HG03354 (cell line): ENCODE data around the gene MVB12A.

Source experiments
- ATAC-seq: cut with Tn5 transposase; IDR thresholded peaks from one replicate; pipeline ENCODE4 v1.9.1; 2021; ENCODE audit warnings: mild to moderate bottlenecking; ENCODE audit not compliant: unreplicated experiment, poor library complexity, severe bottlenecking

MVB12A gene

GRCh38 chr19:17419621-17420474 lies at the start of gene MVB12A:
MVB12A (plus strand) TSS chr19:17420047; CDS start chr19:17420136, 89 bp downstream.
- peak; percentile 93 for ATAC-seq

GRCh38 chr19:17376935-17377600 lies 42.8 kb upstream of the MVB12A start, which contains the start of gene PLVAP:
PLVAP (minus strand) TSS chr19:17377342; CDS start chr19:17377288, 54 bp downstream.
- no peak for ATAC-seq

DNA sequence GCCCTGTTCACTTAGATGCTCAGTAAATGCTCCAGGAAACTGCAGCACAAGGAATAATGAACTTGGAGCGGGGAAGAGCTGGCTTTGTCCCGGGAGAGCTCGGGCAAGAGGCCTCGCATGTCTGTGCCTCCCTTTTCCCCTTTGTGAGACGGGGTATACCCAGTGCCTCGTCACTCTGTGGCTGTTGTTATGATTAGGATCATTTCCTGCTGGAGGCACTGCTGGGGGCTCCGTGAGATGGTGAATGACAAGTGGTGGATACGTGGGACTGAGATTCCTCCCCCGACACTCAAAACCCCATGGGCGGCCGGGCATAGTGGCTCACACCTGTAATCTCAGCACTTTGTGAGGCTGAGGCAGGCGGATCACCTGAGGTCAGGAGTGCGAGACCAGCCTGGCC lies 41.6 kb upstream of the MVB12A start:
- no peak for ATAC-seq

DNA sequence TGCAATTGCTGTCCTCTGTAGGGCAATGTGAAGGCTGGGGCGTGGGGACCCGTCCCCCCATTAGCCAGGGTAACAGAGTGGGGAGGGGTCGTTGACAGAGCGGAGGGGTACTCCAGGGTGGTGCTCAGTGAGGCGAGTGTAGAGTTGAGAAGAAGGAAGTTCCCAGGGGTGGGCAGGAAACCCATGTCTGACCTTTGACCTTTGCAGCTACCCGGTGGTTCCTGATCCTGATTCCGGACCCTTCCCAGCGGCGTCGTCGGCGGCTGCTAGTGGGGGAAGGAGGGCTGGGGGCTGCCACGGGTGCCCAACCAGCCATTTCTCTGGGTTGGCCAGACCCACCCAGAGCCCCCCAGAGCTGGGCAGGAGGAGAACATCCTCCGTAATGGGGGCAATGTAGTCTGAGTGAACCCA lies 40.6 kb upstream of the MVB12A start:
- ATAC-seq: no peak

- no peak for ATAC-seq
Observed at GRCh38 chr19:17380426-17381138, 39.3 kb upstream of the MVB12A start.

- ATAC-seq: no peak
Observed at GRCh38 chr19:17385878-17386611, 33.8 kb upstream of the MVB12A start.

DNA sequence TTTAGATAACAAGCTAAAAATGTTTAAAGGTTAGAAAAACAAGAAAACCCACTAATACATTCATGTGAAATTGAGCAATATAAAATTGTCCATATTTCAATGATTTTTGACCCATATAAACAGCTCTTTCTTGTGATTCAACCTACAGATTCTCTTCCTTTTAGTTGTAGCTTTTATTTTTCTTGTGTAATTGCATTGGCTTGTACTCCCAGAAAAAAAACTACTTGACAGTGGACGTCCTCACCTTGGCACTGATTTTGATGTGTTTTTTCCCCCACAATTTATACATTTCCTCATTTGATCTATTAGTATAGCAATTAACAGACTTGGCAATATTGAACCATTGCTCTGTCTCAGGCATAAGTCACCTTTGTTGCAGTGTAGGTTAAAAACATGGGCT lies 30.6 kb upstream of the MVB12A start:
- ATAC-seq: no peak

DNA sequence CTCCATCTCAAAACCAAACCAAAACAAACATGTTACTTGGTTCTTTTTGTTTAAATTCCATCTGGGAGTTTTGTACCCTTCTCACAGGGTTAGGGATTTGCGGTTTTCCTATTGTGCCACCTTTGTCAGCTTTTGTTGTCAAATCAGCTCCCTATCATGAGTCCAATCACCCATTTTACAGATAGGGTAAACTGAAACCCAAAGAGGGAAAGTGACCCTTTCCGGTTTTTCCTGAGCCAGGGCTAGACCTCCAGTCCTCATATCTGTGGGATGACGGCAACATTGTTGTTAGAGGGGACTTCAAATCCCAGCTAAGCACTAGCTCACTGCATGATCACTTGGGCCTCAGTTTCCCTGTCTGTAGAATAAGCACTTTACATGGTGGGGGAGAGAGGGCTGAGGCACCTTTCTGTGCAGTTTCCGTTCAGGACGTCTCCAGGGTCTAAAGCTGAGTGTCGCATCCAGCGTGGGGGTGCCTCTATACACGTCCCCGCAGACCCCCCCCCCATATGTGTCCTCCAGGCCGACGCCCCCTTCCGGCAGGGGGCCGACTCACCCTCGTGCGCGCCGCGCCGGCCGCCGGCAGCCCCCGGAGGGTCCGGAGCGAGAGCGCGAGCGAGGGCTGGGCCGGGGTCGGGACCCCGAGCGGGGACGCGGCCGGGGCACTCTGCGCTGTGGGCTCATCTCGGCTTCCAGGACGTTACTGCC lies 29.7 kb upstream of the MVB12A start:
- no peak for ATAC-seq

DNA sequence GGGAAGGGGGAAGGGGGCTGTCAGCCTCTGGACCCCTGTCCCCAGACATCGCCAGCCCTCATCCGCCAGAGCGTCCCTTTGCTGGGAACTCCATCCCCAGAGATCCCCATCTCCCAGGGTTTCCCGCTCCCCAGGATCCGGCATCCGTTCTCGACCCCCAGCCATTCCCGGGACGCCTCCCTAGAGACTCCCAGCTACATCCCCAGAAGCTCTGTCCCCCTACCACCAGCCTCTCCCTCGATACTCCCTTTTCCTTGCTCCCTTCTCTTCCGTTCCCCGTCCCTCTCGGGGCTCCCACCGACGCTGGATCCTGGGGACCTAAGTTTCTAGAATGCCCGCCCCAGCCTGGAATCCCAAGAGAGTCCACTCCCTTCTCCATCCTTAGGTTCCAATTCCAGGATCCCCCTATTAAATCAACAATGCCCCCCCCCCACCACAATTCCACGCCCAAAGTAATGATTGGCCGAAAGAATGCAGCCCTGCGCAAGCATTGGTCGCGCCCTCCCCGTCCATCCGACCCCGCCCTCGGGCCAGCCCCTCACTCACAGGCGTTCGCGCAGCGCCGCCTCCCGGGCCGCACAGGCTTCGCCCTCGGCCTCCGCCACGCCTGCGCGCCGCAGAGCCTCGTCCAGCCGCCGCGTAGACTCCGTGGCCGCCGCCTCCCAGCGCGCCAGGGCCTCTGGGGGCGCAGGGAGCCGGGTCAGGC lies 29.0 kb upstream of the MVB12A start:
- ATAC-seq: peak; percentile 89

GRCh38 chr19:17391371-17392151 lies 28.3 kb upstream of the MVB12A start:
- ATAC-seq: no peak

DNA sequence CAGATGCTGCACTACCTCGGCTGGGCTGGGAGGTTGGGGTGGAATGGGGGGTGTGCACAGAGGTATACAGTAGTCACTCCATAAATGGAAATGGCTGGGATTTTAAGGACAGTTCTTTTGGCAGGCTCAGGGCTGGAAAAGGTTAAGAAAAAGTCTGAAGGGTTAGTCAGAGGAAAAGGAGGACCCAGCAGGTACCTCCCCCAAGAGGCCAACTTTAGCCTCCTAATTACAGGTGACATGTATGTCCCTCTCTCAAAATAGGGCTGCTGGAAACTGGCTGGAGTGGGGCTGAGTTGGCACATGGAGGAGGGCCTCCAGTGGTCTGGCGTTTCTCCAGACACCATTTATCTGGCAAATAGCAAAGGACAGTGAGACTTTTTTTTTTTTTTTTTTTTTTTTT lies 26.8 kb upstream of the MVB12A start:
- ATAC-seq: no peak

DNA sequence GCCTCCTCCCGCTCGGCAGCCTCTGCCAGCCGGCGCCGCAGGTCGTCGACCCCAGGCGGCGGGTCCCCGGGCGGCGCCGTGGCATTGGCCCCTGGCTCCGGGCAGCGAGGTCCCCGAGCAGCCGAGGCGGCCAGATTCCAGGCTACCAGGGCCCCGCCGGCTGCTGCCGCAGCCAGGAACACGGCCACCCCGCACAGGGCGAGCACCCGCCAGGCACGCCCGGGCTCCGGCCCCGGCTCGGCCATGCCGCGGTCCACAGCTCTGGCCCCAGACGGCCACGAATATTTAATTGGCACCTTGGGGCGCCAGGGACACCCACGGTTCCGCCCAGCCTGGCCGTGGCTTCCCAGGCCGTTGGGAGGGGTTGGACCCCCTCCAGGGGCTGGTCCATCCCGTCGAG lies 25.9 kb upstream of the MVB12A start, which contains the start of gene CCDC194:
TSS of gene CCDC194 (minus strand) at position 283 of the 400 bp plus-strand sequence. CDS start at position 245, 38 bp downstream.
- no peak for ATAC-seq

- ATAC-seq: no peak
Observed at GRCh38 chr19:17394891-17395415, 24.9 kb upstream of the MVB12A start.

- no peak for ATAC-seq
Observed at GRCh38 chr19:17398902-17399527, 20.8 kb upstream of the MVB12A start.

- no peak for ATAC-seq
Observed at GRCh38 chr19:17401628-17402027, 18.2 kb upstream of the MVB12A start.

DNA sequence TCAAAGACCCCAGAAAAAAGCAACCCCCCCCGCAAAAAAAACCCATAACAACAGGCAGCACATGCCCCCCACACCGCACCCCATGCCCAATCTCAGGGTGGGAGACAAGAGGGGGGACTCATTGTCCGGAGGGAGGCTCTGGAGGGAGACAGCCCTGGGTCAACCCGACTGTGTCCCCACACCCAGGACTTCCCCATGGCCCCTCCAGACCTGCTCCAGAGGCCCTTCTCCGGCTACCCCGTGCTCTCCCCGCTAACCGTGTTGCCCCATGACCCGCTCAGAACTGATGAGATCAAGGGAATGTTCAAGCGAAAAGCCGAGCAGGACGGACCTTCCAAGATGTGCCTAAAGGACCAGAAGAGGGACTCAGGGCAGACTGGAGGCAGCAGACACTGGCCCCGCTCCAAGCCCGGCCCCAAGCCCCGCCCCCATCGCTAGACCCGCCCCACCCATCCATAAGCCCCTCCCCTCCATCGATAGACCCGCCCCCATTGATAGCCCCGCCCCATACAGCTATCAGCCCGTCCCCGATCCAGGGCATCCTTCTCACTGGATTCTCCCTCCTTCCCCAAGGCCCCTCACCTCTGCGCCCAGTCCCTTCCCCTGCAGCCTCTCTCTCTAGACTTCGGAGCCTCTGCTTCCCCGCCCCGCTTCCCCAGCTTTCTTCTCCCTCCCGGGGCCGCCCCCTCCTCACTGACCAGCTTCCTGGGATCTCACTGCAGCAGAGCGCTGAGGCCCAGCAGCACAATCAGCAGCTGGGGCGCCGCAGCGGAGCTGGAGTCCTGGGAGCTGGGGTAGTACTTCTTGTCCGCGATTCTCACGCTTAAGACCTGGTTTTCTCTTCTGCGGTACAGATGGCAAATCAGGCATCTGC lies 16.6 kb upstream of the MVB12A start:
- no peak for ATAC-seq
